Transverse colon (tissue), 4 donors: ENCODE data around the gene NSUN5.
"Not testable (repeated sequence)": the region's sequence is repeated elsewhere in the genome, so short reads cannot be mapped to it uniquely, and the experiment has no call there.

Experiments used
- EP300 ChIP-seq: sonication (generic); formaldehyde crosslinking; IDR thresholded peaks from one replicate; pipeline ENCODE4 v1.6.1; 2017; ENCODE audit warnings: antibody characterized with exemption, low read depth
- POLR2A ChIP-seq: fragments of 450-650 bp; IDR thresholded peaks from one replicate; pipeline ENCODE4 v1.6.1; 2016; ENCODE audit warnings: antibody characterized with exemption, mild to moderate bottlenecking, moderate library complexity
- POLR2AphosphoS5 ChIP-seq, 3 donors: sonication (generic); formaldehyde crosslinking; IDR thresholded peaks; one replicate each; pipeline ENCODE4 v1.6.1; 2016; ENCODE audit warnings: antibody characterized with exemption in 3 of 3
- TF ChIP-seq, protein P1 (sequence below), 5 experiments: fragments of 200-600 bp in 3 of 5; fragments of 450-650 bp in 2 of 5; sonication (generic) in 3 of 5; IDR thresholded peaks; 1 replicate in 2 of 5; 2 replicates in 3 of 5; pipeline ENCODE4 v1.5.1; 2016 to 2017; ENCODE audit warnings: antibody characterized with exemption in 5 of 5, inconsistent platforms in 3 of 5, mild to moderate bottlenecking in 2 of 5, moderate library complexity in 1 of 5

DNA sequence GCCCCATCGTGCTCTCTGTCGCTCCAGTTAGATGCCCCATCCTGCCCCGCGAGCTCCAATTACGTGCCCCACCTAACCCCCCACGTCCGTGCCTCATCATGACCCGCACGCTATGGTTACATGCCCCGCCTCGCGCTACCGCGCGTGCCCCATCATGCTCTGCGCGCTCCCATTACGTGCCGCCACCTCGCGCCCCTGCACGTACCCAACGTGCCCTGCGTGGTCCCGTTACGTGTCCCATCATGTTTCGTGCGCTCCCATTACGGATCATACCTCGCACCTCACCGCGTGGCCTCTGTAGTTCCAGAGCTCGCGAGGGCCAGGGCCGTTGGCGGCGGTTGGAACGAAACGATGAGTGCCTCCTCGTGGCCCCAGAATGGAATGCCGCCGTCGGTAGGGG is 19.3 kb upstream of the NSUN5 start, which contains the start of the genes FKBP6 and TRIM50:
- TF ChIP-seq POLR2A; POLR2AphosphoS5 (IDR thresholded peaks at IDR 0.05); EP300: not testable (repeated sequence)
- TF ChIP-seq, protein P1, sequence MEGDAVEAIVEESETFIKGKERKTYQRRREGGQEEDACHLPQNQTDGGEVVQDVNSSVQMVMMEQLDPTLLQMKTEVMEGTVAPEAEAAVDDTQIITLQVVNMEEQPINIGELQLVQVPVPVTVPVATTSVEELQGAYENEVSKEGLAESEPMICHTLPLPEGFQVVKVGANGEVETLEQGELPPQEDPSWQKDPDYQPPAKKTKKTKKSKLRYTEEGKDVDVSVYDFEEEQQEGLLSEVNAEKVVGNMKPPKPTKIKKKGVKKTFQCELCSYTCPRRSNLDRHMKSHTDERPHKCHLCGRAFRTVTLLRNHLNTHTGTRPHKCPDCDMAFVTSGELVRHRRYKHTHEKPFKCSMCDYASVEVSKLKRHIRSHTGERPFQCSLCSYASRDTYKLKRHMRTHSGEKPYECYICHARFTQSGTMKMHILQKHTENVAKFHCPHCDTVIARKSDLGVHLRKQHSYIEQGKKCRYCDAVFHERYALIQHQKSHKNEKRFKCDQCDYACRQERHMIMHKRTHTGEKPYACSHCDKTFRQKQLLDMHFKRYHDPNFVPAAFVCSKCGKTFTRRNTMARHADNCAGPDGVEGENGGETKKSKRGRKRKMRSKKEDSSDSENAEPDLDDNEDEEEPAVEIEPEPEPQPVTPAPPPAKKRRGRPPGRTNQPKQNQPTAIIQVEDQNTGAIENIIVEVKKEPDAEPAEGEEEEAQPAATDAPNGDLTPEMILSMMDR (IDR thresholded peaks at IDR 0.05) = not testable (repeated sequence)
